HG03159 (cell line): ENCODE data around the gene GRID2.
"Not testable (repeated sequence)": the region's sequence is repeated elsewhere in the genome, so short reads cannot be mapped to it uniquely, and the experiment has no call there.

Experiments used
- ATAC-seq: cut with Tn5 transposase; IDR thresholded peaks from one replicate; pipeline ENCODE4 v1.9.1; 2021; ENCODE audit warnings: mild to moderate bottlenecking, moderate library complexity; ENCODE audit not compliant: unreplicated experiment

GRID2 gene

DNA sequence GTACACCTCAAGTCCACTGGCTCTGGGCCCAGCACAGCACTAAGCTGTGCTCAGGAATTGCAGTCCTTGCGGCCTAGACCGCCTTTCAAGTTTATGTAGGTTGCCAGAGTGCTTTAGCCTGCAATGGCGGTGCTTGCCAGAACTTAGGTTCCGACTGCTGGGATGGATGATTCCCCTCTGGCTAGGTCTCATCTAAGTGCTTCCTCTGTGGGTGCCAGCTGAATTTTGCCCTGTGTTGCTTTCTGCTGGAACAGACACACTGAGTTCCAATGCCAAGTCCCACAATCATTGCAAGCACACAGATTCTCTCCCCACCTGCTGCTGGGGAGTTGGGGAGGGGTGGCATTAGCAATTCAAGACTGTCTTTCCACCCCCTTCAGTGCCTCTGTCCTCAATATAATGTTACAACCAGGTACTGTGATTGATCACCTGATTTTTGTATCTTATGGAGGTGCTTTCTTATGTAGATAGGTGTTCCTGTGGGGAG lies 129.5 kb downstream of the GRID2 start:
- no peak for ATAC-seq

DNA sequence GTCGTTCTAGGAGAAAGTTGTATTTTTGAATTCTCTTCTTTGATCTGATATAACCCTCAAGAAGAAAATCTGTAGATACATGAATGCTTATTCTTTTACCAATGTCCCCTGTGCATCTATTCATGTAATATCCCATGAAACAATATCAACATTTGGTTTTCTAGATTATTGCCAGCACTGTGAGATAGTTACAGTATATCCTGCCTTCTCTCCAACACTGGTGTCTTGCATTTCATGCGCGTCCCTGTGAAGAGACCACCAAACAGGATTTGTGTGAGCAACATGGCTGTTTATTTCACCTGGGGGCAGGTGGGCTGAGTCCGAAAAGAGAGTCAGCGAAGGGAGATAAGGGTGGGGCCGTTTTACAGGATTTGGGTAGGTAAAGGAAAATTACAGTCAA lies 135.0 kb downstream of the GRID2 start:
- not testable (repeated sequence) for ATAC-seq

DNA sequence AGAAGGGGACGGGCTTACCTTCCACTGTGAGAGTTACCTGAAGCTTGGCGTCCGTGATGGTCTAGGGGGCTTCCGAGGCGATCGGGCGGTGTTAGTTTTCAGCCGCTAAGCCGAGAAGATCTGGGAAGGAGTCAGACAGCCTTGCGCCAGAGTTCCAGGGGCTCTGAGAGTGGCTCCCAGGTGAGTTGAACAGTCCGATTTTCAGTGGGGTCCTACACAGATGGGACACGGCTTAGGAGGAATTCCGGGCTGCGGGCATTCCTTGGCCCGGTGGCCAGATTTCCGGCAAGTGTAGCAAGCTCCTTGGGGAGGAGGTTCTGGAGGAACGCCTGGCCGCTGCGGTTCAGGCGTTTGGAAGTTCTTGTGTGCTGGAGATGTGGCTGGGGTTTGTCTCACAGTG lies 138.4 kb downstream of the GRID2 start:
- not testable (repeated sequence) for ATAC-seq

DNA sequence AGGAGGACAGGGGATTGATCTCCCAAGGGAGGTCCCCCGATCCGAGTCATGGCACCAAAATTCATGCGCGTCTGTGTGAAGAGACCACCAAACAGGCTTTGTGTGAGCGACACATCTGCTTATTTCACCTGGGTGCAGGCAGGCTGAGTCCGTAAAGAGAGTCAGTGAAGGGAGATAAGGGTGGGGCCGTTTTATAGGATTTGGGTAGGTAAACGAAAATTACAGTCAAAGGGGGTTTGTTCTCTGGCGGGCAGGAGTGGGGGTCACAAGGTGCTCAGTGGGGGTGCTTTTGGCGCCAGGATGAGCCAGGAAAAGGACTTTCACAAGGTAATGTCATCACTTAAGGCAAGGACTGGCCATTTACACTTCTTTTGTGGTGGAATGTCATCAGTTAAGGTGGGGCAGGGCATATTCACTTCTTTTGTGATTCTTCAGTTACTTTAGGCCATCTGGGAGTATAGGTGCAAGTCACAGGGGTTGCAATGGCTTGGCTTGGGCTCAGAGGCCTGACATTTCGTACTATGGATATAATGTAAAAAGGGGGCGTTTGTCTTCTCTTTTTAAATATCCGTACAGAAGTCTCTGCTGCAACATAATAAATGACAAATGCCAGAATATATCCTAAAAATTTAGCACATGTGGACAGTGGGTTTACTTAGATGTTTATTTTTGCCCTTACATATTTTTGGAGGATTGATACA lies 140.5 kb downstream of the GRID2 start:
- ATAC-seq = not testable (repeated sequence)

DNA sequence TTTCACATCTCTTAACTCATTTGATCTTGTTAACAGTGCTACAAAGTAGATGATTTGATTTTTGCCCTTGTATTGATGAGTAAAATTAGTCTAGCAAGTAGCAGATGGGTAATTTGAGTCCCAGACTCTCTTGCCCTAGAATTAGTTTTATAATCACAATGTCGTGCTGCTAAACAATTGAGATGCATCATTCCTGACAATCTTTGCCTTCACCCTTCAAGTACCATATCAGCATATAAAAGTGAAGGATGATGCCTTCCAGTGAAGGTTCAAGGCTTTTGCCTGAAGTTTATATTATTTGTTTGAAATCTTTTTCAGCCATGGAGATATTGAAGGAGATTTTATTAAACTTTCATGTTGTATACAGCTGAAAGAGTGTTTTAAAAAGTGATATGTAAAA lies 141.4 kb downstream of the GRID2 start:
- no peak for ATAC-seq

DNA sequence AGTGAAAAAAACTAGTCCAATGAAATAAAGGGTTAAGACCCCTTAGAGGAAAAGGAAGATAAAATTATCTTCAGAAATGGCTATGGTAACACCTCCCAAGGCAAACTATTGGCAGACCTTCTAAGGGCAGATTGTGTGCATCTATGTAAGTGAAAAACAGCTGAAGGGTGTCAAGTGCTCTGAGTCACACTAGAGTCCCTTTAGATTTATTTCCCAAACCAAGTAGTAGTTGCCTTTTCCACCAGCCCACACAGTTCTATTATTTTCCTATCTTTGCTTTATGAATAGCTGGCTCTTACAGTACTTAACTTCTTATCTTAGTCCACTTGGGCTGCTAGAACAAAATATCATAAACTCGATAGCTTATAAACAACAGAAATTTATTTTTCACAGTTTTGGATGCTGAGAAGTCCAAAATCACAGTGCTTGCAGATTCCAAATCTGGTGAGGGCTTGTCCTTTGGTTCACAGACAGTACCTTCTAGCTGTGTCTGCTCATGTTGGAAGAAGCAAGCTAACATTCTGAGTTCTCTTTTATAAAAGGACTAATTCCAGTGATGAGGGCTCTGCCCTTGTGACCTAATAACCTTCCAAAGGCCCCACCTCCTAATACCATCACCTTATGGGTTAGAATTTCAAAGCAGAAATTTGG lies 143.6 kb downstream of the GRID2 start:
- no peak for ATAC-seq

DNA sequence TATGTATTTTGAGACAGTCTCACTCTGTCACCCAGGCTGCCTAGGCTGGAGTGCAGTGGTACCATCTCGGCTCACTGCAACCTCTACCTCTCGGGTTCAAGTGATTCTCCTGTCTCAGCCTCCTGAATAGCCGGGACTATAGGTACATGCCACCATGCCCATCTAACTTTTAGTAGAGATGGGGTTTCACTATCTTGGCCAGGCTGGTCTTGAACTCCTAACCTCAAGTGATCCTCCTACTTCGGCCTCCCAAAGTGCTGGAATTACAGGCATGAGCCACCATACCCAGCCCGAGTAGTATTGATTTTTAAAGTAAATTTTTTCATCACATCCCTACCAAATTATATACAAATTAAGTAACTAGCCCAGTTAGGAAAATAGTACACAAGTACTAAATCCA lies 144.4 kb downstream of the GRID2 start:
- ATAC-seq = not testable (repeated sequence)

DNA sequence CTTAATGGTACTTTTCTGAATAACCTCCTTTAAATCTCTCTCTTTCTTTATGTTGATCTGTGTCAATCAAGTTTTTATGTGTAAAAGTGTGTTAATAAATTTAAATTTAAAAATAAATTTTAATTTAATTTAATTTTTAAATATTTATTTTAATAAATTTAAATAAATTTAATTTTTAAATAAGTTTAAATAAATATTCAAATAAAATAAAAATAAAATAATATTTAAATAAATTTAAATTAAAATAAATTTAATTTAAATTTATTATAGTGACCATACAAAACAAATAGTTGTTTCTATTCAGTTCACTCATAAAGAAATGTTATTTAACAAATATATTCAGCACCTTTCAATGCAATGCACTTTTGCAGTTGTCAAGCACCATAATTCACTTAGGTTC lies 146.9 kb downstream of the GRID2 start:
- ATAC-seq = no peak

DNA sequence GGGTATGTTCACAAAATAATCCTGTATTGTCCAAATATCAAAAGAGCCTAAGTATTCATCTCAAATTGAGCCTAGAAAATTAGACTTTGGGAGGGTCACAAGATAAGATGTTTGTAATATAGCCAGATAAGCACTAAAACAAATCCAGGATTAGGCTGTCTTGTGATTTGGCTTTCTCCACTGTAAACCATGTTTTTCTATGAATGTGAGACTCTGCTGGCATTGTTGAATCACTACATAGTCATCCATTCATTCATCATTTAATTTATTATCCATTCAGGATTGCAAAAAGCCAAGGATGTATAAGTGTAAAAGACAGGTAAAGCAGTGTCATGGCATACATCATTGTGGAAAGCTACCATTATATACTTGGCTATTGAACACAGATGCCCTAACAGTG lies 148.0 kb downstream of the GRID2 start:
- no peak for ATAC-seq

DNA sequence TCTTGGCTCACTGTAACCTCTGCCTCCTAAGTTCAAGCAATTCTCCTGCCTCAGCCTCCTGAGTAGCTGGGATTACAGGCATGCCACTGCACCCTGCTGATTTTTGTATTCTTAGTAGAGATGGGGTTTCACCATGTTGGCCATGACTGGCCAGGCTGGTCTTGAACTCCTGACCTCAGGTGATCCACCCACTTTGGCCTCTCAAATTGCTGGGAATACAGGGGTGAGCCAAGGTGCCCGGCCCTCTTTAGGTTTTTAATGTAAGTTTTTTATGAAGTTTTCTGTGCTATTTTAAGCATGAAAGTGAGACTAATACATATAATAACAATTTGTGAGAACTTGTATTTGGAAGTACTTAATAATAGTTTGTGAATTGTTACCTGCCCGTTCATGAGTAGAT lies 148.6 kb downstream of the GRID2 start:
- not testable (repeated sequence) for ATAC-seq

DNA sequence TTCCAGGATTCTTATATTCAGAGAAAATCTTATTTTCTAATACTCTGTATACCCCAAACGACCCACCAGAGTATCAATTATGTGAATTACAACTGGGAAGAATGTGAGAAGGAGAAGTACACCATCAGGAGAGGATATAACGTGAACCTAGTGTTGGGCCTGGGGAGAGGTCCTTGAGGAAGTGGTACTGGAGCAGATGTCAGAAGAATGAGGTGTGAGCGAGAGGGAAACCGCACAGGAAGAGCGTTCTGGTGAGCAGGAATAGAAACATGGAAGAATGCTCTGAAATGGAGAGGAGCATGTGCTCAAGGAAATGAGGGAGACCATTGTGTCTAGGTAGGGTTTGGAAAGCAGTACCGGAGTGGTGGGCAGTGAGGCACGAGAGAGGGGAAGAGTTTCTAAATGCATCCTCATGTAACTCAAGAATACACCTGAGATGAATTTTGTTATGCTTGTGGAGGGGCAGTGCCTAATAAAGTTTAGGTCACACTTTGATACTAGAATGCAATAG lies 151.6 kb downstream of the GRID2 start:
- ATAC-seq = no peak

DNA sequence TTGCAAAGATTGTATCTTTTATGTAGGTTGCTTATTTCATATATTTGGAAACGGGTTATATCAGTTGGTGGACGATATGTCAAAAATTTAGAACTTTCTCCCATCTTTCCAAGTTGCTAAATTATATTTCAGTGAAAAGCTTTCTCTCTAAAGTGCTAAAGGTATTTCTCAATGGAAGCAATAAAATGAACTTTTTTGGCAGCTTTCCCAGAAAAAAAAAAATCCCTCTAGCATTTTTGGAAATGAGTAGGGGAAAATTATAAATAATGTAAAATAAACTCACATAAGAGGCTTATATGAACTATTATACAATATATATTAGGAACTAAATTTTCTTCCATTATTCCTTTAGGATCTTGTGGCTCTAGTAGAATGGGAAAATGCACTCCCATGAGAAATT lies 152.2 kb downstream of the GRID2 start:
- ATAC-seq = no peak

DNA sequence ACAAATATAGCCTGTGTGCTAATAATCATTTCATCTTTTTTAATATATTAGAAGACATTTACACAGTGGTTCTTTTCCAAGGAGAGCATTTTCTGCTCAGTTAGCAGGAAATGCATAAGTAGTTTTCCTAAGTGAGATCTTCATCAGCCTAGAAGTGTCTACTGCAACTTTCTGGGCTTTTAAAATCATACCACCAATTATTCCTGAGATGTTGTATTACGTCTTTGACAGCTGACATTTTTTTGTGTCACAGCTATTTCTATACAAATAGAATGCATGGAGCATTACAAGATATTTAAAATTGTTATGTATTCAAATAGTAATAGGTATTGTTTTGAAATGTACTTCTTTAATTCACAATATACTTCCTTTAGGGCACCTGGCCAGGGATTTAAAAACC lies 158.0 kb downstream of the GRID2 start:
- no peak for ATAC-seq

DNA sequence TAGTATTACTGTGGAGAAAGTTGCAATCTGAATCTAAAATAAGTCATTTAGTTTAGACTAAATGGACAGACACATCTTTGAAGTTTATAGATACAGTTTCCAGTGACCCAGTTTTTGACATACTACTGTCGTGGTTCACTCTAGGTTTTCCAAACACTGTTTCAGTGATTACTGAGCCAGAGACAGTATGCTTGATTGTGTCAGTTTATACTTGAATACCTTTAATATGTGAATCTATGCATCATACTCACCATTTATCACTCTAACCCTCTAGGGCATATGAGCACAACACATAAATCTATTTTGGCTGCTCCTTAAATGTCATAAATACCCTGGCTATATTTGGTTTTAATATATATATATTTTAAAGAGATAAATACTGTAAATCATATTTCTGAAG lies 173.5 kb downstream of the GRID2 start:
- ATAC-seq = no peak

DNA sequence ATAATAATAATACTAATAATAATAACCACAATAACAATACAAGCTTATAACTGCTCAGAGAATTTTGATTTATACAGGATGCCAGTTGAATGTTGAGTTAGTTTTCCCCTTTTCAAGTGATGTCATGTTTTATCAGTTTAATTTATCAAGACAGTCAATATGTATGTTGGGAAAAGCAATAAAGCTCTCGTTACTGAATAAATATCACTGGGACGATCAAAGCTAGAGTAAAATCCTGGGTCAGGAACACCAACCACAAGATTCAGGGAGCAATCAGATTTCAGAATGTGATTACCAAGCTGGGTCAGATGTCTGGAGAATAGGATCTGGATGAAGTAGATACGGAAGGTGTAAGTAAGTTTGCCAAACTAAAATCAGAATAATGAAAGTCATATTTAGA lies 179.6 kb downstream of the GRID2 start:
- ATAC-seq = no peak

DNA sequence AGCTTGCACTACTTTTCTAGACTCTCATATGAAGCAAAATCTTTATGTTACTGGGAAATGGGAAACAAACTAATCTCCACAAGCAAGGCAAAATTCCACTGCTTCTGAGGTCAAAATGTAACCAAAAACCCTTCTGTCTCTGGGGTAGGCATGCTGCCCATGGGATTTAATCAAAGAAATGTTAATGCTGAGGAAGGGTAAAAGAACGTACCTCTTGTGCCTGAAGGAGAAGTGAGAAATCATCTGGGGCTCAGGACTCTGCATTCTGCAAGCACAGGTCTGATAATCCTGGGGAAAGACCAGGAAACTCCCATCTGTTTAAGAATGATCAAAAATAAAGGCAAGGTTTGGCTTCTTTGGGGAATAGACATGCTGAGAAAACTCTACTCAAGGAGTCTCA lies 184.7 kb downstream of the GRID2 start:
- no peak for ATAC-seq

DNA sequence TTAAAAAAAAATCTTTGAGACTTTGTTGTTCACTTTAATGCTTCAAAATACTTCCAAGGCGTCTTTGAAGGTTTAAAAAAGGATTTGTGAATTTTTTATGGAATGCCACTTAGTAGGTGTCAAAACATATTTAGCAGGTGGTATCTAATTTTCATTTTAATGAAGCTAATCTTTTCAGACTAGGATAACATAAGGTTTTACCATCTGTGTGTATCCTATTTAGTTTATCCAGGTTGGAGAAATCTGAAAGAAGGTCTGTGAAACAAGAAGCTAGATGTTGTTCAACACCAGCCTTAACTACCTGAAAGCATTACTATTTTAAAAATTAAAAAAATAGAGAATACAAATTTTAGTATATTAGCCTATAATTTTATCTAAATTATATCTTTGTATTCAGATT lies 193.4 kb downstream of the GRID2 start:
- no peak for ATAC-seq

DNA sequence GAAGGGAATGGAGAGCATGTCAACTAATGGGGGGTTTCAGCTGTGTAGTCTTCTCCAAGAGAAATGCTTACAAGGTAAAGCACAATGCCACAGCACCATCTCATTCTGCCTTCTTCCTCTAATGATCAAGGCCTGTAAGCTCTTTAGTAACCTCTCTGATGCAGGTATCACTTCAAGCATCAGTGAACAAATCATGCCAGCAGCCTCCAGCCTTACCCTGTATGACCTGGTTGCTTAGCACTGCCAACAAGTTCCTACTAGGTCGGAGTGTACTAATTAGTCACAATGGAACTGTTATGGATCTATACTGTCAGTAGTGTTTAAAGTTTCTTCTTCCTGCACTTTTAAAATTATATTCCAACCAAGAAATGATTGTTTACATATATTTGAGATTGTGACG lies 197.7 kb downstream of the GRID2 start:
- ATAC-seq = no peak

DNA sequence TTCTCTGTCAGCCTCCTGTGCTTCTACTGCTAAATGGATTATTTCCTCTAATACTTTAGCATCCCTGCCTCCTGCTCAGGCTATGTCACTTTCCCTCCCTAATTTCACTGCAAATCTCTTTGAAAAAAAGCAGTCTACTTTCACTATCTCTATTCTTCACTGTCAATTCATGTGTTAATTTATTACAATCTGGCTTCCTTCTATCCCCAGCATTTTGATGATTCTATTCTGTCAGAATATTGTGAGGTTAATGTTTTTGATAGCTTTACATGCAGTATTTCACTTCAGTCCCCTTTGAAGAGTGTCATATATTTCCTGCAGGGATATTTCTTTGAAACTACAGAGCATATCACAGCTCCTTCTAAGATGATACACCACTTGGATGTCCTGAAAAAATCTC lies 203.2 kb downstream of the GRID2 start:
- ATAC-seq = no peak

DNA sequence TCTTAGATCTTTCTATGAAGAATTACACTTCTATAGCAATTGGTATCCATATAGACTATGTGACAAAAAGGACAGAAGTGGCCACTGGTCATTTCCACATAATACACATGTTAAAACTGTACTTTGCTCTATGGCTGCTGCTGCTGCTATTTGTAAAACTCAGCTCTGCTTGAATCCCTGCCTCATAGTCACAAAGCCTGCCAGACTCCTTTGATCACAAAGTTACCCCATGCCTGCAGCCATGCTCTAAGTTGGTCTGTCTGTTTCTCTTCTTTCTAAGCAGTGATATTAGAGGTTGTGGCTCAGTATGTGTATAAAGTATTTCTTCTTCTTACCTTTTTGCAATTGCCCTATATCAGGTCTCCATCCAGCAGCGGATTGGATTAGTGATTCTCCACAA lies 210.9 kb downstream of the GRID2 start:
- no peak for ATAC-seq

DNA sequence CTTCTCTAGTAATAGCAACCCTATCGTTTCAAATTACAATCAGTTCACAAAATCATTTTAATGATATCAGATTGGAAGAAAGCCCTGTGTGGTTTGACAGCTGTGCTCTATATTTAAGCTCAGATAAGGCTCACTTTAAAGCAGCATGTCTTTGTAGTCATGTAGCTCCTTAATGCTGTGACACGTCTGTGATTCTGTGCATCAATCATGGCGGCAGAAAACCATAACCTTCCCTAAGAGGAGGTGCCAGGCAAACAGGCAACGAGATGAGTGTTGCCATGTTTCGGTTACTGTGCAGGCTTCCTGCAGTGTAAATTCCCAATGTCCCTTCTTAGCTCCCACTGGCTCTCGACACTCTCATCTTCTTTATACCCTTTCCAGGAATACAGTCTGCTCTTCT lies 212.7 kb downstream of the GRID2 start:
- ATAC-seq = no peak

DNA sequence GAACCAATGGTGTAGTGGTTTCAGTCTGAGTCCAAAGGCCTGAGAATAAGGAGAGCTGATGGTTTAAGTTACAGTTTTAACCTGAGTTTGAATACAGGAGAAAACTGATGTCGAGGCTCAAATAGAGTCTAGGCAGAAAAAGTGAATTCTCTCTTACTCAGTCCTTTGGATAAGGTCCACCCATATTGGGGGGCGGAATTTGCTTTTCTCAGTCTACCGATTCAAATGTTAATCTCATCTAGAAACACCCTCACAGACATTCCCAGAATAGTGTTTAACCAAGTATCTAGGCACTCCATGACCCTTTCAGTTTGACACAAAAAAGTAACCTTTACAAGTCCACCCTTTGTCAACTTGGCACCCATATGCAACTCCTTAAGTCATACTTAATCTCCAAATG lies 216.0 kb downstream of the GRID2 start:
- no peak for ATAC-seq

DNA sequence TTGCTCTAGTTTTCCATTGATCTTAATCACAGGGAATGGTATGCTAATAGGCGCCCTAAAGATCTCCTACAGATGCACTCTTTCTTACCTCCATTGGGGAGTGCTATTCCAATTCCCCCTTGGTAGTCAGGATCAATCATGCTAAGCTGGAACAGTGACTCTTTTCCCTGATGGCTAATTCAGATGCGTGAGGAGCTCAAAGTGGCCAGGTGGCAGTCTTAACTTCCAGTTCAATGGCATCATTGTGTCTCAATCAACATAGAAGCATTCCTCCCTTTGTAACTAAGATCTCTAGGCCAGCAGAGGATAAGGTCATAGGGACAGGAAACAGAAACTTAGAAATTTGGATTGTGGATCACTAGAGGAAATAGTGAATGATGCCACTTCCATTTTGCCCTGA lies 216.8 kb downstream of the GRID2 start:
- no peak for ATAC-seq
